ENCODE results near the gene SPATA13. TPM values are rescaled to one million over a fixed set of nuclear protein-coding genes. Genes with fewer than 3 reads are reported as not detected.
A peak's percentile ranks its signal among the peaks of the same experiment; 100 is the strongest.

Gene SPATA13
- total and polyA plus RNA-seq, 2 experiments from 2014 or later, result 12.4 to 19.4 TPM

DNA sequence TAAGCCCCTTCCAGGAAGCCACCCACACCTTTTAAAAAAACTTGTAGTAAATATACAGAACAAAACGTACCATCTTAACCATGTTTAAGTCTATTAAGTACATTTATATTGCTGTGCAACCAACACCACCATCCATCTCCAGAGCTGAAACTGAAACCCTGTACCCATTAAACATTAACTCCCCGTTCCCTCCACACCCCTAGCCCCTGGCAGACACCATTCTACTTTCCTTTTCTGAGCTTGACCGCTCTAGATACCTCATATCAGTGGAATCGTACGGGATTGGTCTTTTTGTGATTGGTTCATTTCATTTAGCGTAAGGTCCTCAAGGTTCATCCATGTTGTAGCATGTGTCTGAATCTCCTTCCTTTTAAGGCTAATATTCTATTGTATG is 13.0 kb upstream of the SPATA13 start:
- WGBS (ENCODE audit: low lambda C conversion rate, missing lambda C conversion rate), result 65% methylated on average over 6 of the region's 6 CpGs
- no peaks in the 10 kb centered on the region for H3K9me2 ChIP-seq (replicated peaks; ENCODE audit: insufficient read depth)
- H3K4me1 ChIP-seq (ENCODE audit: insufficient read depth), result peaks cover 20% of the 10 kb centered on the region
- H3K27ac ChIP-seq, result peak overlapping the region; percentile 63
- DNase-seq (ENCODE audit: low spot score), result peak; percentile 18
- no peak for TF ChIP-seq CTCF (IDR thresholded peaks at IDR 0.05; ENCODE audit: poor library complexity)
- TF ChIP-seq EZH2phosphoT487 (IDR thresholded peaks at IDR 0.05; ENCODE audit: low read depth, severe bottlenecking, unreplicated experiment), result no peak
- no peak for TF ChIP-seq EZH2 (IDR thresholded peaks at IDR 0.05; ENCODE audit: borderline replicate concordance)
- H3K9me3 ChIP-seq (ENCODE audit: low read depth), result no peaks in the 10 kb centered on the region
- H2AFZ ChIP-seq, result no peak overlapping the region
- no peaks in the 10 kb centered on the region for H3K27me3 ChIP-seq
- no peaks in the 10 kb centered on the region for H4K20me1 ChIP-seq (ENCODE audit: insufficient read depth, poor library complexity, severe bottlenecking)
- H3K79me2 ChIP-seq, result no peaks in the 10 kb centered on the region
- no peaks in the 10 kb centered on the region for H3K36me3 ChIP-seq (replicated peaks; ENCODE audit: insufficient read depth, low read depth)
- no peak overlapping the region for H3K4me3 ChIP-seq
- H3K4me2 ChIP-seq, result peak overlapping the region; percentile 52

GRCh38 chr13:24148414-24149235 is 11.9 kb upstream of the SPATA13 start:
- H3K27ac ChIP-seq, result peak overlapping the region; percentile 73
- peak overlapping the region; percentile 7 for H2AFZ ChIP-seq
- WGBS (ENCODE audit: low lambda C conversion rate, missing lambda C conversion rate), result 33% methylated on average over 6 of the region's 6 CpGs
- H3K36me3 ChIP-seq (replicated peaks; ENCODE audit: insufficient read depth, low read depth), result no peaks in the 10 kb centered on the region
- no peaks in the 10 kb centered on the region for H3K9me2 ChIP-seq (replicated peaks; ENCODE audit: insufficient read depth)
- H3K27me3 ChIP-seq, result no peaks in the 10 kb centered on the region
- peak; percentile 86 for DNase-seq (ENCODE audit: low spot score)
- no peaks in the 10 kb centered on the region for H3K9me3 ChIP-seq (ENCODE audit: low read depth)
- H3K79me2 ChIP-seq, result no peaks in the 10 kb centered on the region
- H3K4me1 ChIP-seq (ENCODE audit: insufficient read depth), result peaks cover 20% of the 10 kb centered on the region
- TF ChIP-seq CTCF (IDR thresholded peaks at IDR 0.05; ENCODE audit: poor library complexity) (no peak), EZH2phosphoT487 (IDR thresholded peaks at IDR 0.05; ENCODE audit: low read depth, severe bottlenecking, unreplicated experiment) (no peak), EZH2 (IDR thresholded peaks at IDR 0.05; ENCODE audit: borderline replicate concordance) (no peak)
- no peaks in the 10 kb centered on the region for H4K20me1 ChIP-seq (ENCODE audit: insufficient read depth, poor library complexity, severe bottlenecking)
- peak overlapping the region; percentile 52 for H3K4me2 ChIP-seq
- H3K4me3 ChIP-seq, result no peak overlapping the region

- H3K27ac ChIP-seq, result peak overlapping the region; percentile 73
- H3K79me2 ChIP-seq, result no peaks in the 10 kb centered on the region
- no peak overlapping the region for H2AFZ ChIP-seq
- H3K4me3 ChIP-seq, result no peak overlapping the region
- H3K4me2 ChIP-seq, result no peak overlapping the region
- H3K9me2 ChIP-seq (replicated peaks; ENCODE audit: insufficient read depth), result no peaks in the 10 kb centered on the region
- H3K4me1 ChIP-seq (ENCODE audit: insufficient read depth), result peaks cover 20% of the 10 kb centered on the region
- DNase-seq (ENCODE audit: low spot score), result no peak
- WGBS (ENCODE audit: low lambda C conversion rate, missing lambda C conversion rate), result 89% methylated on average over 12 of the region's 14 CpGs
- no peaks in the 10 kb centered on the region for H3K27me3 ChIP-seq
- no peaks in the 10 kb centered on the region for H4K20me1 ChIP-seq (ENCODE audit: insufficient read depth, poor library complexity, severe bottlenecking)
- no peak for TF ChIP-seq EZH2 (IDR thresholded peaks at IDR 0.05; ENCODE audit: borderline replicate concordance)
- no peaks in the 10 kb centered on the region for H3K9me3 ChIP-seq (ENCODE audit: low read depth)
- H3K36me3 ChIP-seq (replicated peaks; ENCODE audit: insufficient read depth, low read depth), result no peaks in the 10 kb centered on the region
Measured at GRCh38 chr13:24149246-24150032, 11.1 kb upstream of the SPATA13 start.

DNA sequence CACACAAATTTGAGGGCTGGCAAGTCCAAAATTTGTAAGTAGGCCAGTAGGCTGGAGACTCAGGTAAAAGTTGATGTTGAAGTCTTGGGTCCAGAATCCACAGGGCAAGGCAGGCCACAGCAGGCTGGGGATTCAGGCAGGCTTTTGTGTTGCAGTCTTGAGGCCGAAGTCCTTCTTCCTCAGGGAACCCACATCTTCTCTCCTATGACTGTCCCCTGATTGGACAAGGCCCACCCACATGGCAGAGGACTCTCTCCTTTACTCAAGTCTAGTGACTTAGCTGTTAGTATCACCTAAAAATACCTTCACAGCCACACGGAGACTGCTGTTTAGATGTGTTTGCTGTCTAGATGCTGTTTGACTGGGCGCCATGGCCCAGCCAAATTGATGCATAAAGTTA is 9.9 kb upstream of the SPATA13 start:
- Histone ChIP-seq H3K4me2 (no peak overlapping the region), H3K4me3 (no peak overlapping the region), H3K79me2 (no peaks in the 10 kb centered on the region), H3K27me3 (no peaks in the 10 kb centered on the region), H2AFZ (no peak overlapping the region), H3K27ac (no peak overlapping the region), H3K4me1 (ENCODE audit: insufficient read depth) (peaks cover 14% of the 10 kb centered on the region), H3K36me3 (replicated peaks; ENCODE audit: insufficient read depth, low read depth) (no peaks in the 10 kb centered on the region), H3K9me3 (ENCODE audit: low read depth) (no peaks in the 10 kb centered on the region), H4K20me1 (ENCODE audit: insufficient read depth, poor library complexity, severe bottlenecking) (no peaks in the 10 kb centered on the region), H3K9me2 (replicated peaks; ENCODE audit: insufficient read depth) (no peaks in the 10 kb centered on the region)
- WGBS (ENCODE audit: low lambda C conversion rate, missing lambda C conversion rate), result 98% methylated on average over 3 of the region's 3 CpGs
- TF ChIP-seq EZH2 (IDR thresholded peaks at IDR 0.05; ENCODE audit: borderline replicate concordance) (no peak), EZH2phosphoT487 (IDR thresholded peaks at IDR 0.05; ENCODE audit: low read depth, severe bottlenecking, unreplicated experiment) (no peak), CTCF (IDR thresholded peaks at IDR 0.05; ENCODE audit: poor library complexity) (no peak)
- no peak for DNase-seq (ENCODE audit: low spot score)
